Liver (tissue), 3 donors: ENCODE results near the gene ARHGAP4.

Source experiments
- ATF3 ChIP-seq: IDR thresholded peaks from 2 replicates; pipeline ENCODE4 v1.6.1; 2016; ENCODE audit warnings: antibody characterized with exemption
- CTCF ChIP-seq: fragments of 150-350 bp; IDR thresholded peaks from 2 replicates; pipeline ENCODE4 v1.5.1; 2017; ENCODE audit warnings: improper control_type of control experiment, low read depth, low read length; ENCODE audit not compliant: missing input control
- HNF4A ChIP-seq, 2 donors: conservative IDR thresholded peaks; 2 replicates each; pipeline ENCODE4 v1.6.1; 2016; ENCODE audit warnings: antibody characterized with exemption in 2 of 2, mild to moderate bottlenecking in 2 of 2
- JUND ChIP-seq, 2 donors: IDR thresholded peaks; 2 replicates each; pipeline ENCODE4 v1.6.1; 2016; ENCODE audit warnings: antibody characterized with exemption in 2 of 2
- MAX ChIP-seq: IDR thresholded peaks from 2 replicates; pipeline ENCODE4 v1.6.1; 2016; ENCODE audit warnings: antibody characterized with exemption
- REST ChIP-seq: IDR thresholded peaks from 2 replicates; pipeline ENCODE4 v1.6.1; 2016; ENCODE audit warnings: antibody characterized with exemption, mild to moderate bottlenecking
- TAF1 ChIP-seq: conservative IDR thresholded peaks from 2 replicates; pipeline ENCODE4 v1.6.1; 2016; ENCODE audit warnings: antibody characterized with exemption, mild to moderate bottlenecking
- YY1 ChIP-seq: IDR thresholded peaks from 2 replicates; pipeline ENCODE4 v1.6.1; 2016; ENCODE audit warnings: antibody characterized with exemption, mild to moderate bottlenecking
- donor health status: healthy.
- donor health status: healthy.

- TF ChIP-seq CTCF (no peak), JUND (IDR thresholded peaks at IDR 0.05) (no peak), REST (no peak), MAX (no peak), HNF4A (conservative IDR thresholded peaks at IDR 0.05) (no peak), TAF1 (no peak), ATF3 (no peak), YY1 (no peak)
These were observed 61.3 kb downstream of the ARHGAP4 start for GRCh38 chrX:153864561-153865320.
